ENCODE measurements around the gene NFYA.
A peak's percentile ranks its signal among the peaks of the same experiment; 100 is the strongest.

The NFYA gene

DNA sequence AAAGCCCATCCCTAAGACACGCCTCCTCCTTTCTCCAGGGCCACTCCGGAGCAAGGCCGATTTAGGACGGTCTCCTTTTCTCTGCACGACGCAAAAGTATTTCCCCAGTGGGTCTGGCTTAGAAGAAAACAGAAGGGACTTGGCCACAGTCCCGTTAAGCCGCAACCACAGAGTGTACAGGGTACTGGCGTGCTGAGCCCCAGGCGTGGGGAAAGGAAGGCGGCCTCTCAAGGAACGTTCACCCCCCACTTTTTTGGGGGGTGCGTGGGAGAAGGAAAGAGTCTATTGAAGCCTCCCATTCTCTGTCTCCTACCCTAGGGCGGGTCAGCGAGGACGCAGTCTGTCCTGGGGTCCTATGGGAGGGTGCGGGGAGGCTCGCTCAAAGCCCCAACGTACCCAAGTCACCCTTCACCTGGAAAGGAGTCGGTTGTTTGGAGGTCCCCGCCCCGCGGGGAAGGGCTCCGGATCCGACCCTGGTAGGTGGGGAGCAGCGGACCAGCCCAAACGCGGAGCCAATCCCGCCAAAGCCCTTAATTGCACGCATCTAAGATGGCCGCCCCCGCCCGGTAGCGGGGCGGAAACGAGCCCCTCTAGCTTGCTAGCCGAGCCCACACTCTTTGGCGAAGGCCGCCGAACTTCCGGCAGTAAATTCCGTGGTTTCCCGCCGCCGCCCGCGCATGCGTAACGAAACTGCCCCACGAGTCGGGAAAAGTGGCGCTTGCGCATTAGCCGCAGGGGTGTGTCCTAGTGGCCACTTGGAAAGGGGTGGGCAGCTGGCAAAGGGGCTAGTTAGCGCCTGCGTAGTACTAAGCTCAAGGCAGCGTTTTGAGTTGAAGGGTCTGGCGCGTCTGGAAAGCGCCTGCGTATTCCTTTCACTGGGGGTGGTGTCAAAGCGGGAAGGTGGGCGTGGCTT, 595 bp upstream of the NFYA start, which contains the start of gene OARD1:
Gene OARD1, minus strand, starts transcription at position 434 of the 913 bp plus-strand sequence. CDS start 722 bp downstream, outside the sequence.
- peak; percentile 97 for DNase-seq (ENCODE audit: low read depth)
- peak within 1 kb of the TSS; percentile 83 for H3K4me3 ChIP-seq (ENCODE audit: low read depth, low read length)
- TF ChIP-seq, protein P1, sequence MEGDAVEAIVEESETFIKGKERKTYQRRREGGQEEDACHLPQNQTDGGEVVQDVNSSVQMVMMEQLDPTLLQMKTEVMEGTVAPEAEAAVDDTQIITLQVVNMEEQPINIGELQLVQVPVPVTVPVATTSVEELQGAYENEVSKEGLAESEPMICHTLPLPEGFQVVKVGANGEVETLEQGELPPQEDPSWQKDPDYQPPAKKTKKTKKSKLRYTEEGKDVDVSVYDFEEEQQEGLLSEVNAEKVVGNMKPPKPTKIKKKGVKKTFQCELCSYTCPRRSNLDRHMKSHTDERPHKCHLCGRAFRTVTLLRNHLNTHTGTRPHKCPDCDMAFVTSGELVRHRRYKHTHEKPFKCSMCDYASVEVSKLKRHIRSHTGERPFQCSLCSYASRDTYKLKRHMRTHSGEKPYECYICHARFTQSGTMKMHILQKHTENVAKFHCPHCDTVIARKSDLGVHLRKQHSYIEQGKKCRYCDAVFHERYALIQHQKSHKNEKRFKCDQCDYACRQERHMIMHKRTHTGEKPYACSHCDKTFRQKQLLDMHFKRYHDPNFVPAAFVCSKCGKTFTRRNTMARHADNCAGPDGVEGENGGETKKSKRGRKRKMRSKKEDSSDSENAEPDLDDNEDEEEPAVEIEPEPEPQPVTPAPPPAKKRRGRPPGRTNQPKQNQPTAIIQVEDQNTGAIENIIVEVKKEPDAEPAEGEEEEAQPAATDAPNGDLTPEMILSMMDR (IDR thresholded peaks at IDR 0.05; ENCODE audit: control insufficient read depth, extremely low read depth, insufficient read depth): 0 out of 2 replicates have a peak, but pooled peaks have one; percentile 17

DNA sequence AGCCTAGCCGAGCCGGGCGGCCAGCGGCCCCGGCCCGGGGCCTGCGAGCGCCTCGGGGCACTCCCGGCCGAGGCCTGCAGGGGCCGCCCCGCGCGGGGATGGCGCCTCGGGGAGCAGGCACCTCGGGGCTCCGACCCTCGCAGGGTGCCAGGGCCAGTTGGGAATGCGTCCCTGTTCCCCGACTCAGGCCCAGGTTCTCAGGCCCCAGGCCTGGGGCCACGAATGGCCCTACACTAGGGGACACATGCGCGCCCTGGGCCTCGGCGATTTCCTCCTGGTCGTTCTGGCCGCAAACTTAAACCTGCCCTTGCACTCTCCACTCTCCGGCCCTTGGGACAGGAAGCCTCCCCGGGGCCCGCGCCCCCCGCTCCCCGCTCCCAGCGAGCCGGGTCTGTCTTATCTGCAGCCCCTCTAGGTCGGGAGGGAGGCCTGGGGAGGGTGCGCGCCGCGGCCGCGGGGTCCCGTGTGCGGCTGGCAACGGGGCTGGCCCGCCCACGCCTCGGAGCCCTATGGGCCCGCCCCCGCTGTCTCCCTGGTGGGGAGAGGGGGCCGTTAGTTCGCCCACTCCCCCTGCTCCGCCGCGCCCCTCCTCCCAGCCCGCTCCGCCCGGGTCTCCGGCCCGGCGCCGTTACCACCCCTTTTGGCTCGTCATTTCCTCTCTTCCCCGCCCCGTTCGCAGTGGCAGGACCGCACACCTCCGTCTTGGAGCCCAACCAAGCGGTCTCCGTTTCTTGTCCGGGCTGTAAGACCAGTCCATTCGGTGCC, 611 bp downstream of the NFYA start:
- TF ChIP-seq, protein P1 (IDR thresholded peaks at IDR 0.05; ENCODE audit: control insufficient read depth, extremely low read depth, insufficient read depth): peak; percentile 24
- DNase-seq (ENCODE audit: low read depth): peak; percentile 83
- peak overlapping the region; percentile 83 for H3K4me3 ChIP-seq (ENCODE audit: low read depth, low read length)

DNA sequence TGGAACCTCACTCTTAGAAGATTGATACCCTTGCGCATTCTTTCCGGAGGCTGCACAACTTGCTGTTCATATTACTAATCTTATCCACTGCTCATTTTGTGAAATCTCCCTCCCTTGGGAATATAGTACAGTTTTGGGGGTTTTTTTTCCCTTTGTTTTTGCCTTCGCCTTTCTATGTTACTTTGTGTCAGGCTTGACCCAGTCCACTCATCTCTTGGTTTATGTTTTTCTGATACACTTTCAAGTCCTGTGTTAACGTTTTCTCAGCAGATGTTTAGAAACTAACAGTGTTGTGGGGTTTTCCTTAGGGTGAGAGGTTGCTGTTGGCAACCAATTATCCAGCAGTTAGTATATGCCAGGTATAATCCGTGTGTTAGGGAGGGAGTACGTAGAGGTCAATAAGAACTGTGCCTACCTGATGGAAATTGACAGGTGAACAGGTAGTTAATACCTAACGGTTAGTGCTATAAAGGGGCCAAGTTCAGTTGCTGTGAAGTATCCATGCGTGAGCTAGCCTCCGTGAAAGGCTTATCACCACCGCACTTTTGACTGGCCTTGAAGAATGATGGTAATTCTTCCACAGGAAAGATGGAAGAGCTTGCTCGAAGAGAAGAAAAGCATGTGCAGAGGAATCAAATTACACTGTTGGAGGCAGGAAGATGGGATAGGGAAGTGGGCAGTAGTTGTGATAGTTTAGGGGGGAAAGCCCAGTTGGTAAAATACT, 1.4 kb downstream of the NFYA start:
- TF ChIP-seq, protein P1 (IDR thresholded peaks at IDR 0.05; ENCODE audit: control insufficient read depth, extremely low read depth, insufficient read depth): no peak
- H3K4me3 ChIP-seq (ENCODE audit: low read depth, low read length): peak overlapping the region; percentile 83

DNA sequence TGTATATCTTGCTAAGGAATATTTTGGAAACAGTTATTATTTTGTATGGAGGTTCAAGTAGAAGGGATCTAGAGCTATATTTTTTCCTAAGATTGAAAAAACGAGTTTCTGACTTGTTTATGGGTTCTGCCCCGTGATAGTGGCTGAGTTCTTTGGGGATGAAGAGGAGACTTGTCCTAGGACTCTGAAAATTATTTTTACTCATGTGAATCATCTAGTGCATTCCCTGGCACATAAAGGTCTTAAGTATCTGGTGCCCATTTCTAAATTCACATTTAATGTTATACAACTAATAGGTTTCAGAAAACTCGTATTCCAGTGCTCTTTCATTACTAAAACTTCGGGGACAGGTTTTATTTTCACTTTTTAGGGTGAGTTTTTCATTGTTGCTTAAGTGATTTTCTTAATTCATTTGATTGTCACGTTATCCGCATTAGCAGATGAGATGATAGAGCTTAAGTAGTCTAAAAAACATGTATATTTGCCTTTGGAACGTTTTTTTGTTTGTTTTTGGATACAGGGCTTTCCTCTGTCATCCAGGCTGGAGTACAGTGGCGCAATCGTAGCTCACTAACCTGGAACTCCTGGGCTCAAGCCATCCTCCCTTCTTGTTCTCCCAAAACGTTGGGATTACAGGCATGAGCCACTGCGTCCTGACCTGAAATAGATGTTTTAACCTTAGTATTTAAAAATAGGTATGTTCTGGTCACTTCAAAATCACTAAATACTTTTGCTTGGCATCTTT, 2.1 kb downstream of the NFYA start:
- TF ChIP-seq, protein P1 (IDR thresholded peaks at IDR 0.05; ENCODE audit: control insufficient read depth, extremely low read depth, insufficient read depth): no peak
- no peak for DNase-seq (ENCODE audit: low read depth)
- H3K4me3 ChIP-seq (ENCODE audit: low read depth, low read length): peak overlapping the region; percentile 83

More for the DNA sequence above, 1.4 kb downstream of the NFYA start:
- DNase-seq (ENCODE audit: low read depth): no peak

DNA sequence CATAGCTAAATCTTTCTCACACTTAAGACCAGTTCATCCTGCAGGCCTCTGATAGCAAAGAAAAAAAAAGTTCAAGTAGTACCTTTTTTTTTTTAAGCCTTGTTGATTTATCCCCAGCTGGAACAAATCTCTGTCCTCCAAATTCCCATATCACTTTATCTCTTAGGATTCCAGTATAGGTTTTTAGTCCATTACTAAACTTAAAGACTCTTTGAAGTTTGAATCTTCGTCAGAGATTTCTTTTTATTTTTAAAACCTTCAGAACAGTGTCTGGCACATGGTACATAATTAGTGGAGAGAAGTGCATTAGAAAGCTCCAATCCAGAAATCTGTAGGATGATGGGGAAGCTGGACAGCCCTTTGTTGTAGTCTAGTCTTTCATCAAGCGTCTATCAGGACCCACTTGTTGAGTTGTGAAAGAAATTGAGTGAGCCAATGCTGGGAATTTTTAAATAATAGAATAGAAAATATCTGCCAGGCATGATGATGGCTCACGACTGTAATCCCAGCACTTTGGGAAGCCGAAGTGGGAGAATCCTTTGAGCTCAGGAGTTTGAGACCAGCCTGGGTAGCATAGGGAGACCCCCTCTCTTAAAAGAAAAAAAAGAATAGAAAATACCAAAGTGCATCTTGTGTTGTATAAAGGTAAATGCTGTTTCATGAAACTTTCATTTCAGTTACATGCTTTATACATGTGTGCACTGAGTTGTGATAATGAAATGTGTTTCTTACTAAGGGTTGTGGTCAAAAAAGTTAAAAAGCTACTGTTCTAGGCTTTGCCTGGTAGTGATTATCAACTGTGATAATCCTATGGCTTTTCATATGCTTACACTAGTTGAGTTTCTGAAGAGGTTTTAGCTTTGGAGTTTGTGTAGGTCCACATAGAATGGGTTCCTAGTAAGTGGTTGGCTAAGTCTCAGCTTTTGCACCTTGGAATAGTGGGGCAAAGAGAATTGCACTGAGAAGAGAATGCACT, 3.2 kb downstream of the NFYA start:
- TF ChIP-seq, protein P1 (IDR thresholded peaks at IDR 0.05; ENCODE audit: control insufficient read depth, extremely low read depth, insufficient read depth): no peak
- H3K4me3 ChIP-seq (ENCODE audit: low read depth, low read length): no peak overlapping the region
- DNase-seq (ENCODE audit: low read depth): no peak
